ENCODE results near the gene CDYL2. TPM values are rescaled to one million over a fixed set of nuclear protein-coding genes. Genes with fewer than 3 reads are reported as not detected.
"Not testable (repeated sequence)": the region's sequence is repeated elsewhere in the genome, so short reads cannot be mapped to it uniquely, and the experiment has no call there.

The CDYL2 gene
- 10 to 100 TPM; 31.6 to 37.8 TPM for total RNA-seq

- ChIA-PET POLR2A (no interaction called here), CTCF (no interaction called here)
These were observed at the start of gene CDYL2 for GRCh38 chr16:80804526-80805383. Gene CDYL2 (minus strand): TSS chr16:80804598. CDS start chr16:80804173, 425 bp downstream.

GRCh38 chr16:80852261-80852872 is 48.0 kb upstream of the CDYL2 start:
- ChIA-PET CTCF (no interaction called here), POLR2A (no interaction called here)

- CTCF ChIA-PET = no interaction called here
These were observed 47.4 kb upstream of the CDYL2 start for GRCh38 chr16:80851831-80852230.

DNA sequence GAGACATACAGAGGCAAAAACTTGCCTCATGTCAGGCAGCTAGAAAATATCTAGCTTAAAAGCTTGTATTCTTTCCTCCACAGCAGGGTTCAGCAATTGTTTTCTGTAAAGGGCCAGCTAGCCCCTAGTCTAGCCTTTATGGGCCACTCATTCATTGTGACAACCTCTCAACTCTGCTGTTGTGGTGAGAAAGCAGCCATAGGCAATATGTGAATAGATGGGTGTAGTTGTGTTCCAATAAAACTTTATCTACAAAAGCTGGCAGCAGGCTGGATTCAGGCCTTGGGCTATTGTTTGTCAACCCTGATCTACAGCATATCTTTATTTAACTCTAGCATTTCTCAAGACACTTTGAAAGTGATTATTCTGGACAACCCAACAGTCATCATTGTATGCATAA is 46.4 kb upstream of the CDYL2 start:
- POLR2A ChIA-PET = no interaction called here

More at GRCh38 chr16:80851831-80852230, 47.4 kb upstream of the CDYL2 start:
- POLR2A ChIA-PET = no interaction called here

DNA sequence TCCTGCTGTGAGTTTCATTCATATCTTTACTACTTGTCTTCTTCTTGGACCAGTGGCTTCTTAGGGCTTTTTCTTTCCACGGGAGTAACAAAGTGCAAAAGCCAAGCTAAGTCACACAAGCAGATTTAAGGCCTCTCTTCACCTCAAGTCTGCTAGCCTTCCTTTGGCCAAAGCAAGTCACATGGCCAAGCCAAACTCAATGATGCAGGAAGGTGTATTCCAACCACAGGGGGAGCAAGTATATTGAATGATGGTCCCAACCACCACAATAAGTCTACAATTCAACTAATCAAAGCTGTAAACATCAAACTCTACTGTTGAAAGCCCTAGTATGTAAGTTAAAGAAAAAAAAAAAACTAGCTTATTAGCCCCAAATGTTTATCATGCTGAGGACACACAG is 44.5 kb upstream of the CDYL2 start:
- ChIA-PET CTCF (no interaction called here), POLR2A (no interaction called here)

More for the DNA sequence above, 46.4 kb upstream of the CDYL2 start:
- CTCF ChIA-PET = no interaction called here

GRCh38 chr16:80846680-80847079 is 42.3 kb upstream of the CDYL2 start:
- CTCF ChIA-PET = no interaction called here
- POLR2A ChIA-PET = no interaction called here

GRCh38 chr16:80846275-80846674 is 41.9 kb upstream of the CDYL2 start:
- ChIA-PET CTCF (no interaction called here), POLR2A (no interaction called here)

GRCh38 chr16:80844395-80844794 is 40.0 kb upstream of the CDYL2 start:
- ChIA-PET CTCF (interaction anchor here (0.6 kb wide), 1 partner anchor 431 kb away, joined by 3 read pairs; no protein-coding TSS in a partner anchor), POLR2A (no interaction called here)

GRCh38 chr16:80841231-80841630 is 36.8 kb upstream of the CDYL2 start:
- ChIA-PET POLR2A (no interaction called here), CTCF (no interaction called here)

- CTCF ChIA-PET = no interaction called here
- POLR2A ChIA-PET = no interaction called here
These were observed 33.2 kb upstream of the CDYL2 start for GRCh38 chr16:80837533-80838147.

- ChIA-PET POLR2A (no interaction called here), CTCF (no interaction called here)
These were observed 32.4 kb upstream of the CDYL2 start for GRCh38 chr16:80836846-80837245.

- POLR2A ChIA-PET = no interaction called here
- CTCF ChIA-PET = no interaction called here
These were observed 31.8 kb upstream of the CDYL2 start for GRCh38 chr16:80836202-80836601.

- POLR2A ChIA-PET = no interaction called here
These were observed 26.6 kb upstream of the CDYL2 start for GRCh38 chr16:80831039-80831438.

DNA sequence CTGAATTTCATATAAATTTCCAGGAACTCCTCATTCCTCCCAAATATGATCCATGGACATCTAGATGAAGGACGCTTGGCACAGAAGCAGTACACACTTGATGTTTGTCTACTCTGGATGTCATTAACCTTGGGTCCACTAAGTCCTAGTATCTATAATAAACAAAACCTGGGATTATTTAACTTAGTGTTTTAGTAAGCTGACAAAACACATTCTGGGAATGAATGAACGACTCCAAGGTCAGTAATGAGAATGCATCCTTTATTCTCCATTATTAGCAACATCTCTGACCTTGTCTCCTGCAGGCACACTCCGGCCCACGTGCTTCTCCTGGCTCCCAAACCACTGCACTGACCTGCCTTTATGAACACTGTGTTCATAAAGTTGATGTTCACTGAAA is 24.1 kb upstream of the CDYL2 start:
- POLR2A ChIA-PET = interaction anchor here (0.6 kb wide), 1 partner anchor 52 kb away, joined by 5 read pairs; no protein-coding TSS in a partner anchor
- CTCF ChIA-PET = no interaction called here

More at GRCh38 chr16:80831039-80831438, 26.6 kb upstream of the CDYL2 start:
- CTCF ChIA-PET = no interaction called here

DNA sequence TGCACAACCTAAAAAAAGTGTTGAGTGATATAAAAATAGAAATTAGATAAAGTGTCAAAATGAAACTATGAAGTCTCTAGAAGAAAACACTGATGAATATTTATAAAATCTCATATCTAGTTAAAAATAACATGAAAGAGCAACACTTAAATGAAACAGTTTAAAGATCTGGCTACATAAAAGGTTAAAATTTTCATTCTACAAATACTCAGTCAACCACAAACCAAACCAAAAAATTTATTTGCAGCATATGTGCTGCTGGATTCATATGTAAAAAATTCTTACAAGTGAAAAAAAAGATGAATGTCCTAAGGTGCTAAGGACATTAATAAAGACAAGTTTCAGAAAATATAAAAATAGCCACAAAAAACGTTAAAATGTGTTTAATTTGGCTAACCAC is 22.6 kb upstream of the CDYL2 start:
- CTCF ChIA-PET = interaction anchor here (2.8 kb wide), 1 partner anchor 300 kb away, joined by 12 read pairs; no protein-coding TSS in a partner anchor
- POLR2A ChIA-PET = no interaction called here

GRCh38 chr16:80825365-80825758 is 21.0 kb upstream of the CDYL2 start:
- POLR2A ChIA-PET = no interaction called here
- CTCF ChIA-PET = interaction anchor here (0.7 to 2.8 kb wide), 5 partner anchors 8 to 304 kb away, joined by 3 to 12 read pairs (median 3); no protein-coding TSS in a partner anchor

DNA sequence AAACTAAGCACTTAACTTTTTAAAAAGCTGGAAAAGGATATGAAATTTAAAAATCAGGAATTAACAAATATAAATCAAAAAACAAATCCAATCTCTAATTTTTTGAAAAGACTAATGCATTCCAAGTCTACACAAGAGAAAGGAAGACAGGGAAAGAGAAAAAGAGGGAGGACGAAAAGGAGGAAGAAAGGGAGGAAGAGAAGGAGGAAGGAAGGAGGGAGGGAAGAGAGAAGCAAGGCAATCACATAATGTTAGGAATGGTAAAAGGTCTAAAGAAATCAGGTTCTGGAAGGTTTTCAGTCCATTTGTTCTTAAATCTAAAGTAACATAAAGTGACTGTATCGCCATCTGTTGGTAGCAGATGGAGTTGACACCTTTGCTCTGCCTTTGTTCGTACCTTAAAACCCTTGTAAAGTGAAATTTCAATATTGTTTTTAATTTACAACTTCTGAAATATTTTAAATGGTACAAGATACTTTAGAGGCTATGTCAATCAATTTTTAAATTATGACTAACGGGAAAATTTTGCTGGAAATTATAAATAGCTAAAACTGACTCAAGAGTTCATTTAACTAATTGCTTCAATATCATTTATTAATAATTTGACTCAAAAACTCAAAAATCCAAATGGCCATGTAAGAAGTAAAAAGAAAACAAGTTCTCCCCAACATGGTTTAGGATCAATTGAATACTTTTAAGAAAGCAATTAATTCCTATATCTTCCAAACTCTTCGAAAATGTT is 20.4 kb upstream of the CDYL2 start:
- CTCF ChIA-PET = interaction anchor here (0.7 to 2.8 kb wide), 6 partner anchors 8 to 303 kb away, joined by 3 to 12 read pairs (median 5); no protein-coding TSS in a partner anchor
- POLR2A ChIA-PET = no interaction called here

DNA sequence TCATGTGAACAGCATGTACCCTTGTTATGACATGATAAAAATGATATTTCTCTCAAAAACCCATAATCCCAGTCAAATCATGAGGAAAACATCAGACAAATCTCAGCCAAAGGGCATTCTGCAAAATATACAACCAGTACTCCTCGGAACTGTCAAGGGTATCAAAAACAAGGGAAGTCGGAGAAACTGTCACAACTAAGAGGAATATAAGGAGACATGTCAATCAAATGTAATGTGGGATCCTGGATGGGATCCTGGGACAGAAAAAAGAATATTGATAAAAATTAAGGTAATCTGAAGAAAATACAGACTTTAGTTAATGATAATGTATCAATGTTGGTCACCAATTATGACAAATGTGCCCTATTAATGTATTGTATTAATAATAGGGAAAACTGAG is 15.6 kb upstream of the CDYL2 start:
- POLR2A ChIA-PET = no interaction called here

GRCh38 chr16:80816356-80816755 is 12.0 kb upstream of the CDYL2 start:
- ChIA-PET CTCF (interaction anchor here (0.5 kb wide), 1 partner anchor 137 kb away, joined by 3 read pairs; no protein-coding TSS in a partner anchor), POLR2A (no interaction called here)

More for the DNA sequence above, 15.6 kb upstream of the CDYL2 start:
- CTCF ChIA-PET = no interaction called here

GRCh38 chr16:80815278-80815677 is 10.9 kb upstream of the CDYL2 start:
- POLR2A ChIA-PET, CTCF ChIA-PET: not testable (repeated sequence)

Measured in activated CD8-positive, alpha-beta memory T cell treated with anti-CD3 and anti-CD28 coated beads for 36 hours (primary cell).